ENCODE data around the gene RIPK1. TPM values are rescaled to one million over a fixed set of nuclear protein-coding genes. Genes with fewer than 3 reads are reported as not detected.
A peak's percentile ranks its signal among the peaks of the same experiment; 100 is the strongest.

RIPK1 gene
- total and polyA plus RNA-seq, 9 of the 15 experiments (the other 6 are each of a cell fraction or from before 2014, with no cell fraction given) = 3.8 to 24.9 (median 17.7) TPM

DNA sequence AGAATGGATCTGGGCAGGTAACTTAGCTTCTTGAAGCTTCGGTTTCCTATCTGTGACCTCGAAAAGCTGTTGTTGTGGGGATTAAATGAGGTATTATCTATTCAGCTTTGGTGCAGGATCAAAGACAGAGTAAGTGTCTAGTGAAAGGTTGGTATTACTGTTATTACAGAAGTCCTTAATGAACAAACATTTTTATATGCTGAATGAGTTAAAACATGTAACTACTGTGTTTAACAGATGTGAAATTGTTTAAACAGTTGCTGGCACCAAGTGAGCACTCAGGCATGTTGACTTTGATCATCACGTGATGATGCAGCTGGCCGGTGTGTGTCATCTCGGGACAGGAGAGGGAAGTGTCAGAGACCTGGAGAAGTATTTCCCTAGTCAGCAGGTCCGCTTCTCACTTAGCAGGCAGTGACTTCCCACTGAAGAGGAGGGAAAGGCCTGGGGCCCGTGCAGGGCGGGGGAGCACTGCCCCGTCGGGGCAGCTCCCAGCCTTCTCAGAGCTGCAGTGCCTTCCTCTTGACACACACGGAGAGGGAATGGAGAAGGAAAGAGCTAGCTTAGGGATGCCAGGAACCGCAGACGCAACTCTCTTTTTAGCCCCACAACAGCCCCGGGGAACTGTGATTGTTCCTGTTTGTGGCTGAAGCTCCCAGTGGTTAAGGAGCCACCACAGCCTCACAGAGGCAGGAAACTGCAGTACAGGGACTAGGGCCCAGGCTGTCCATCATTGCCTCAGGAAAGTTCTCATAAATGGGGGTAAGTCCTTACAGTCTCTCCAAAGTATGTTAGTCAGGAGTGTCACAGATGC lies 71.0 kb downstream of the RIPK1 start:
- 45% methylated on average over 14 of the region's 14 CpGs for WGBS (ENCODE audit: insufficient coverage, low coverage, missing lambda C conversion rate)
- H3K9me1 ChIP-seq (ENCODE audit: control insufficient read depth, insufficient read depth, low read length) = no peaks in the 10 kb centered on the region
- no peak overlapping the region for H3K27ac ChIP-seq (ENCODE audit: extremely low read depth, low read depth, low read length)
- no peak overlapping the region for H3K4me2 ChIP-seq (ENCODE audit: insufficient read depth, low read length)
- H3K9ac ChIP-seq (ENCODE audit: insufficient read depth in 1 of 2, low read depth in 2 of 2, low read length in 2 of 2) = peak overlapping the region in 1 of 2 experiments; percentile 56; a peak in 2 of 4 replicates
- in situ Hi-C loops (cut with MboI) = no loop called here
- no TSS peak for BruUV-seq (replicated peaks)
- ATAC-seq (peak; percentile 65), FAIRE-seq (no peak), DNase-seq (ENCODE audit: extremely low read depth in 1 of 4, low spot score in 3 of 4) (peak in 1 of 4 experiments; percentile 27)
- peaks cover 0 to 14% of the 10 kb centered on the region in 2 experiments; a peak in 3 of 5 replicates for H3K4me1 ChIP-seq (replicated peaks in 1 of 2; ENCODE audit: control insufficient read depth in 2 of 2, insufficient read depth in 2 of 2, low read length in 2 of 2)
- intact Hi-C loops (cut with micrococcal nuclease) = no loop called here
- no peaks in the 10 kb centered on the region for H4K20me1 ChIP-seq (replicated peaks; ENCODE audit: control insufficient read depth, insufficient read depth, low read length)
- peak overlapping the region; percentile 11; the same call in 1 of the 2 replicates for H2AFZ ChIP-seq (ENCODE audit: low read depth, low read length)
- ChIA-PET POLR2A (interaction anchor here (0.6 to 1.7 kb wide), 6 partner anchors 9 to 91 kb away, joined by 3 to 6 read pairs (median 4); partner anchors contain the start of genes RIPK1 and TUBB2A), CTCF (ENCODE audit: low intra/inter-chr PET ratio) (no interaction called here)
- H3K27me3 ChIP-seq (ENCODE audit: control insufficient read depth in 2 of 2, insufficient read depth in 2 of 2, low read length in 2 of 2) = no peaks in the 10 kb centered on the region
- no peaks in the 10 kb centered on the region for H3K79me2 ChIP-seq (ENCODE audit: control insufficient read depth, insufficient read depth, low read length)
- no peaks in the 10 kb centered on the region for H3K9me3 ChIP-seq (replicated peaks; ENCODE audit: control insufficient read depth, insufficient read depth, low read depth, low read length)
- no peak overlapping the region for H3K4me3 ChIP-seq
- H3K36me3 ChIP-seq (ENCODE audit: control insufficient read depth, insufficient read depth, low read length) = peaks cover 6% of the 10 kb centered on the region; the same call in 1 of the 3 replicates
- TF ChIP-seq JUN (IDR thresholded peaks at IDR 0.05; ENCODE audit: borderline replicate concordance, low read depth, low read length) = peak; percentile 46; the same call in 1 of the 2 replicates
- no peak for TF ChIP-seq JUN (CRISPR knock-in tag; IDR thresholded peaks at IDR 0.05; ENCODE audit: borderline replicate concordance)
- TF ChIP-seq POLR2AphosphoS5 (IDR thresholded peaks at IDR 0.05; ENCODE audit: control insufficient read depth, insufficient read depth, low read depth, low read length) = no peak
- TF ChIP-seq COPS2 (conservative IDR thresholded peaks at IDR 0.05) = no peak
- no peak for TF ChIP-seq ZNF785 (CRISPR knock-in tag; IDR thresholded peaks at IDR 0.05)
- TF ChIP-seq ZZZ3 (IDR thresholded peaks at IDR 0.05) = no peak
- no peak for TF ChIP-seq PHF20 (IDR thresholded peaks at IDR 0.05; ENCODE audit: partially characterized antibody)
- TF ChIP-seq PHTF2 (CRISPR knock-in tag; IDR thresholded peaks at IDR 0.05) = no peak
- TF ChIP-seq RAD51 (IDR thresholded peaks at IDR 0.05; ENCODE audit: borderline replicate concordance, low read depth) = peak; percentile 86
- TF ChIP-seq, protein P1, sequence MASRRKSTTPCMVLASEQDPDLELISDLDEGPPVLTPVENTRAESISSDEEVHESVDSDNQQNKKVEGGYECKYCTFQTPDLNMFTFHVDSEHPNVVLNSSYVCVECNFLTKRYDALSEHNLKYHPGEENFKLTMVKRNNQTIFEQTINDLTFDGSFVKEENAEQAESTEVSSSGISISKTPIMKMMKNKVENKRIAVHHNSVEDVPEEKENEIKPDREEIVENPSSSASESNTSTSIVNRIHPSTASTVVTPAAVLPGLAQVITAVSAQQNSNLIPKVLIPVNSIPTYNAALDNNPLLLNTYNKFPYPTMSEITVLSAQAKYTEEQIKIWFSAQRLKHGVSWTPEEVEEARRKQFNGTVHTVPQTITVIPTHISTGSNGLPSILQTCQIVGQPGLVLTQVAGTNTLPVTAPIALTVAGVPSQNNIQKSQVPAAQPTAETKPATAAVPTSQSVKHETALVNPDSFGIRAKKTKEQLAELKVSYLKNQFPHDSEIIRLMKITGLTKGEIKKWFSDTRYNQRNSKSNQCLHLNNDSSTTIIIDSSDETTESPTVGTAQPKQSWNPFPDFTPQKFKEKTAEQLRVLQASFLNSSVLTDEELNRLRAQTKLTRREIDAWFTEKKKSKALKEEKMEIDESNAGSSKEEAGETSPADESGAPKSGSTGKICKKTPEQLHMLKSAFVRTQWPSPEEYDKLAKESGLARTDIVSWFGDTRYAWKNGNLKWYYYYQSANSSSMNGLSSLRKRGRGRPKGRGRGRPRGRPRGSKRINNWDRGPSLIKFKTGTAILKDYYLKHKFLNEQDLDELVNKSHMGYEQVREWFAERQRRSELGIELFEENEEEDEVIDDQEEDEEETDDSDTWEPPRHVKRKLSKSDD (conservative IDR thresholded peaks at IDR 0.05; ENCODE audit: low read length) = no peak
- TF ChIP-seq, protein P2, sequence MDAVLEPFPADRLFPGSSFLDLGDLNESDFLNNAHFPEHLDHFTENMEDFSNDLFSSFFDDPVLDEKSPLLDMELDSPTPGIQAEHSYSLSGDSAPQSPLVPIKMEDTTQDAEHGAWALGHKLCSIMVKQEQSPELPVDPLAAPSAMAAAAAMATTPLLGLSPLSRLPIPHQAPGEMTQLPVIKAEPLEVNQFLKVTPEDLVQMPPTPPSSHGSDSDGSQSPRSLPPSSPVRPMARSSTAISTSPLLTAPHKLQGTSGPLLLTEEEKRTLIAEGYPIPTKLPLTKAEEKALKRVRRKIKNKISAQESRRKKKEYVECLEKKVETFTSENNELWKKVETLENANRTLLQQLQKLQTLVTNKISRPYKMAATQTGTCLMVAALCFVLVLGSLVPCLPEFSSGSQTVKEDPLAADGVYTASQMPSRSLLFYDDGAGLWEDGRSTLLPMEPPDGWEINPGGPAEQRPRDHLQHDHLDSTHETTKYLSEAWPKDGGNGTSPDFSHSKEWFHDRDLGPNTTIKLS (IDR thresholded peaks at IDR 0.05; ENCODE audit: borderline replicate concordance, low read depth) = no peak
- no peak for TF ChIP-seq LARP7 (IDR thresholded peaks at IDR 0.05)
- no peak for TF ChIP-seq ZNF253 (CRISPR knock-in tag; conservative IDR thresholded peaks at IDR 0.05)
- no peak for TF ChIP-seq ZNF707 (CRISPR knock-in tag; conservative IDR thresholded peaks at IDR 0.05)
